GM23248 (cell line): ENCODE results near the gene MNX1. TPM values are rescaled to one million over a fixed set of nuclear protein-coding genes. Genes with fewer than 3 reads are reported as not detected.
A peak's percentile ranks its signal among the peaks of the same experiment; 100 is the strongest.

Source experiments
- DNase-seq: peaks from one replicate; pipeline ENCODE4 v3.0.0-alpha.2; 2015
- H2AFZ ChIP-seq: fragments of 200-600 bp; sonication (generic); 2 replicates; pipeline ENCODE4 v1.6.1; 2016; ENCODE audit warnings: antibody characterized with exemption
- H3F3A ChIP-seq: fragments of 200-600 bp; sonication (generic); 2 replicates; pipeline ENCODE4 v1.6.1; 2016; ENCODE audit warnings: mild to moderate bottlenecking, antibody characterized with exemption, mixed run types; ENCODE audit not compliant: insufficient read depth
- H3K27ac ChIP-seq: fragments of 200-600 bp; sonication (generic); 2 replicates; pipeline ENCODE4 v1.5.1; 2016; ENCODE audit warnings: mild to moderate bottlenecking
- H3K27me3 ChIP-seq: fragments of 200-600 bp; sonication (generic); replicated peaks from 2 replicates; pipeline ENCODE4 v1.6.1; 2016; ENCODE audit warnings: mild to moderate bottlenecking; ENCODE audit not compliant: insufficient read depth
- H3K36me3 ChIP-seq: fragments of 200-600 bp; sonication (generic); 2 replicates; pipeline ENCODE4 v1.6.1; 2016; ENCODE audit warnings: low read depth, mild to moderate bottlenecking
- H3K4me1 ChIP-seq: fragments of 200-600 bp; sonication (generic); 2 replicates; pipeline ENCODE4 v1.6.1; 2016; ENCODE audit warnings: mild to moderate bottlenecking; ENCODE audit not compliant: insufficient read depth
- H3K4me2 ChIP-seq: fragments of 200-600 bp; sonication (generic); one replicate; pipeline ENCODE4 v1.6.1; 2016; ENCODE audit warnings: mild to moderate bottlenecking; ENCODE audit not compliant: unreplicated experiment
- H3K4me3 ChIP-seq: fragments of 200-600 bp; sonication (generic); 2 replicates; pipeline ENCODE4 v1.5.1; 2016; ENCODE audit warnings: mild to moderate bottlenecking
- H3K79me2 ChIP-seq: fragments of 200-600 bp; sonication (generic); 2 replicates; pipeline ENCODE4 v1.6.1; 2016; ENCODE audit warnings: mild to moderate bottlenecking; ENCODE audit not compliant: insufficient read depth
- H3K9ac ChIP-seq: fragments of 200-600 bp; sonication (generic); 2 replicates; pipeline ENCODE4 v1.6.1; 2016; ENCODE audit warnings: mild to moderate bottlenecking
- H3K9me2 ChIP-seq: fragments of 200-600 bp; sonication (generic); 2 replicates; pipeline ENCODE4 v1.6.1; 2016; ENCODE audit warnings: mixed run types, mild to moderate bottlenecking, moderate library complexity; ENCODE audit not compliant: insufficient read depth
- H3K9me3 ChIP-seq: fragments of 200-600 bp; sonication (generic); one replicate; pipeline ENCODE4 v1.6.1; 2017; ENCODE audit warnings: low read depth
- H4K20me1 ChIP-seq: fragments of 200-600 bp; sonication (generic); 2 replicates; pipeline ENCODE4 v1.6.0; 2016; ENCODE audit not compliant: insufficient read depth
- EZH2 ChIP-seq: fragments of 200-600 bp; sonication (generic); IDR thresholded peaks from 2 replicates; pipeline ENCODE4 v1.6.1; 2018; ENCODE audit warnings: antibody characterized with exemption, mild to moderate bottlenecking; ENCODE audit not compliant: insufficient read depth, poor library complexity, severe bottlenecking
- EZH2phosphoT487 ChIP-seq: fragments of 200-600 bp; sonication (generic); IDR thresholded peaks from 2 replicates; pipeline ENCODE4 v1.6.1; 2018; ENCODE audit warnings: antibody characterized with exemption, moderate library complexity, mild to moderate bottlenecking, low read depth; ENCODE audit not compliant: insufficient read depth
- WGBS, 2 experiments: methylation state at CpG; one replicate each; pipeline ENCODE4 v1.1.6; 2015 to 2017; ENCODE audit warnings: low lambda C conversion rate in 2 of 2, low coverage in 1 of 2; ENCODE audit errors: missing lambda C conversion rate in 2 of 2; 5-methylcytosine and 5-hydroxymethylcytosine counted together
- in situ Hi-C: fragments of 300-500 bp; cut with MboI; formaldehyde crosslinking; loops from 2 replicates; pipeline ENCODE4 v1.15.0; 2020
- polyA plus RNA-seq: library from polyadenylated mRNA; unstranded; fragments of >200 nt; fragmentation: Nextera tagmentation; extraction: Ambion mirVana; gene quantifications from 2 replicates; pipeline ENCODE4 v1.2.1, GENCODE V29; 2016
- total RNA-seq: library from RNA; depleted of rRNA; stranded (reverse); fragments of >200 nt; shearing (Covaris generic); gene quantifications from 2 replicates; pipeline ENCODE4 v1.2.3, GENCODE V29; 2014

The MNX1 gene
- total and polyA plus RNA-seq, 2 experiments from 2014 or later: not detected

DNA sequence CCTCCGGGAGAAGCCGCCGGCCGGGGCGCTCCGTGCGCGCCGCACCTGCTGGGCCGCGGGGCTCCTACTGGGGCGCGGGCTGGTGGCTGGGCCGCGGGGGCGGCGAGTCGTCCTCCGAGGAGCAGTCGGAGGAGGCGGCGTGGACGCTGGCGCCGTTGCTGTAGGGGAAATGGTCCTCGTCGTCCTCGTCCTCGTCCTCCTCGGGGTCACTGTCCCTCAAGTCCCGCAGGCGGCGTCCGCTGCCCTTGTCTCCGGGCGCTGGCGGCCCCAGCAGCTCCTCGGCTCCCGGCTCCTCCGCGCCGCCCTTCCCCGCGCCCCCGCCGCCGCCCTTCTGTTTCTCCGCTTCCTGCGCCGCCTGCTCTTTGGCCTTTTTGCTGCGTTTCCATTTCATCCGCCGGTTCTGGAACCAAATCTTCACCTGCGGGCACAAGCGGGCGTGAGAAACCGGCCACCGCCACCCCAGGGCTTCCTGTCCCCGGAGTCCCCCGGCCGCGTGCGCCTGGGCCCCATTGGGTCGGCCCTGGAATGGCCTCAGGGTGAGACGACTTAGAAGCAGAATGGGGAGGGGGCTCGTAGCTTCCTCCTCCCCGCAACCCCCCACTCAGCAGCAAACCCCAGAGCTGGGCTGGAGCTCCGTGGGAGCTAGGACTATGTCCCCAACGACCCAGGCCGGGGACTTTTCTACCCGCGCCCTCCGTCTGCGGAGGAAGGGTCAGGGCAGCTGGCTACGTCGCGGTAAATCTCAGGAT is 4.8 kb downstream of the MNX1 start:
- DNase-seq: peak; percentile 35
- 3 to 7% methylated on average over 33 to 72 of the region's 77 CpGs for WGBS, 2 experiments

DNA sequence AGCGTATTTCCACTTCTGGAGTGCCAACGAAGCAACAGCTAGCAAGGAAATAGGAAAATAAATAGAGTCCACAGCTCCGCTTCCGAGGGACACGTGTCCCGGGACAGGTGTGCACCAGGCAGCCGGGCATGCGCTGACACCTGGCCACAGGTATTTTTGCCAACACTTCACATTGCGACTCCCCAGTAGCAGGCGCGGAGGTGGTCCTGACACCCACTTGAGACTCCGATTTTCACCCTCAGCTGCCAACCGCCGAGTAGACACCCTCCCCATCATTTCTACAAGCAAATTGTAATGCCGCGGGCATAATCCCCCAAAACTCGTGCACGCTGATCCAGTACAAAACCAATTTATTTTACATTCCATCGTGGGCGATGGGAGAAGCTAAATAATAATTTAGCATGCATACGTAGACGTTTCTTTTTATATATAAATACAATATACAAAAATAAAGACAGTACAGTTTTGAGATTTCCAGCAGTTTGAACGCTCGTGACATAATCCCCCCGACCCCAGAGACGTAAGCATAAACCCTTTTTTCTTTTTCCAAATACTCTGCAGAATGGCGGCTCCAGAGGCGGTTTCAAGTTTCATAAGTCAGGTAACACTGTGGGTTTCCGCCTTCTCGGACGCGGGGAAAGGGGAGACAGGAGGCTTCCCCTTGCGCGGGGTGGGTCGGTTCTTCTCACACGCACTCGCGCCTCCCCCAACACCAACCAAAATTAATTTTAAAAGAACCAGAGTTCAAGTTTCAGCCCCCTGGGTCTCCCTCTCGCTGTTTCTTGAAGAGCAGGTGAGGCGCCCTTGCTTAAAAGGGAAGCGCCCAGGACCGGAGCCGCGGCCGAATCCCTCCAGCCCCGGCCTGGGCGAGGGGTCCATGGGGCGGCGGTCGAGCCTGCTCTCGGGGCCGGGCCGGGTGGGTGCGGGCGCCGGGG is 5.7 kb downstream of the MNX1 start:
- no peak overlapping the region for H2AFZ ChIP-seq
- H3K4me1 ChIP-seq: no peaks in the 10 kb centered on the region
- peaks cover 96% of the 10 kb centered on the region for H3K27me3 ChIP-seq
- WGBS, 2 experiments: 7% methylated on average over 46 to 49 of the region's 56 CpGs
- H3K4me2 ChIP-seq: peak overlapping the region; percentile 45
- H3K36me3 ChIP-seq: no peaks in the 10 kb centered on the region
- H3K79me2 ChIP-seq: no peaks in the 10 kb centered on the region
- H3K9me2 ChIP-seq: no peaks in the 10 kb centered on the region
- H4K20me1 ChIP-seq: no peaks in the 10 kb centered on the region
- no peak for DNase-seq
- in situ Hi-C loops: no loop called here
- peak; percentile 100 for TF ChIP-seq EZH2
- TF ChIP-seq EZH2phosphoT487: peak; percentile 80; the same call in 1 of the 2 replicates
- no peak overlapping the region for H3K4me3 ChIP-seq
- no peaks in the 10 kb centered on the region for H3K9me3 ChIP-seq
- no peak overlapping the region for H3K9ac ChIP-seq
- no peaks in the 10 kb centered on the region for H3F3A ChIP-seq
- no peak overlapping the region for H3K27ac ChIP-seq

More for the DNA sequence above, 4.8 kb downstream of the MNX1 start:
- H3F3A ChIP-seq: no peaks in the 10 kb centered on the region
- no peaks in the 10 kb centered on the region for H3K9me2 ChIP-seq
- no peaks in the 10 kb centered on the region for H3K4me1 ChIP-seq
- H3K4me3 ChIP-seq: no peak overlapping the region
- no peaks in the 10 kb centered on the region for H4K20me1 ChIP-seq
- no peak overlapping the region for H3K4me2 ChIP-seq
- no peak overlapping the region for H2AFZ ChIP-seq
- in situ Hi-C loops: no loop called here
- no peaks in the 10 kb centered on the region for H3K36me3 ChIP-seq
- peaks cover 96% of the 10 kb centered on the region for H3K27me3 ChIP-seq
- TF ChIP-seq EZH2: peak; percentile 90
- TF ChIP-seq EZH2phosphoT487: peak; percentile 86; the same call in 1 of the 2 replicates
- no peaks in the 10 kb centered on the region for H3K9me3 ChIP-seq
- H3K9ac ChIP-seq: no peak overlapping the region
- no peak overlapping the region for H3K27ac ChIP-seq
- no peaks in the 10 kb centered on the region for H3K79me2 ChIP-seq

GRCh38 chr7:157003756-157004520 is 6.5 kb downstream of the MNX1 start:
- Histone ChIP-seq H2AFZ (no peak overlapping the region), H3K9me2 (no peaks in the 10 kb centered on the region), H3K4me2 (peak overlapping the region; percentile 45), H4K20me1 (no peaks in the 10 kb centered on the region), H3F3A (no peaks in the 10 kb centered on the region), H3K9ac (no peak overlapping the region), H3K27ac (no peak overlapping the region), H3K27me3 (peaks cover 98% of the 10 kb centered on the region), H3K4me1 (no peaks in the 10 kb centered on the region), H3K79me2 (no peaks in the 10 kb centered on the region), H3K36me3 (no peaks in the 10 kb centered on the region), H3K4me3 (no peak overlapping the region), H3K9me3 (no peaks in the 10 kb centered on the region)
- TF ChIP-seq EZH2phosphoT487 (no peak), EZH2 (peak; percentile 5)
- peak; percentile 65 for DNase-seq
- WGBS, 2 experiments: 1 to 3% methylated on average over 30 to 60 of the region's 60 CpGs
- in situ Hi-C loops: no loop called here

GRCh38 chr7:157003445-157003755 is 7.1 kb downstream of the MNX1 start:
- peak; percentile 65 for TF ChIP-seq EZH2
- TF ChIP-seq EZH2phosphoT487: 0 out of 2 replicates have a peak, but pooled peaks have one; percentile 44
- Histone ChIP-seq H4K20me1 (no peaks in the 10 kb centered on the region), H3K27me3 (peaks cover 98% of the 10 kb centered on the region), H3K4me3 (no peak overlapping the region), H2AFZ (no peak overlapping the region), H3F3A (no peaks in the 10 kb centered on the region), H3K36me3 (no peaks in the 10 kb centered on the region), H3K9ac (no peak overlapping the region), H3K4me2 (no peak overlapping the region), H3K9me2 (no peaks in the 10 kb centered on the region), H3K27ac (no peak overlapping the region), H3K9me3 (no peaks in the 10 kb centered on the region), H3K4me1 (no peaks in the 10 kb centered on the region), H3K79me2 (no peaks in the 10 kb centered on the region)
- DNase-seq: no peak
- 3 to 6% methylated on average over 6 of the region's 6 CpGs for WGBS, 2 experiments
- in situ Hi-C loops: no loop called here
